Gastroesophageal sphincter (tissue), 3 donors: ENCODE results near the gene SMIM45.

Experiments used
- EP300 ChIP-seq: sonication (generic); formaldehyde crosslinking; IDR thresholded peaks from one replicate; pipeline ENCODE4 v1.6.1; 2017; ENCODE audit warnings: antibody characterized with exemption, mild to moderate bottlenecking
- POLR2A ChIP-seq, 2 donors: fragments of 450-650 bp; IDR thresholded peaks; one replicate each; pipeline ENCODE4 v1.6.1; 2017; ENCODE audit warnings: antibody characterized with exemption in 2 of 2, mild to moderate bottlenecking in 2 of 2, moderate library complexity in 1 of 2
- TF ChIP-seq, protein P1 (sequence below), 4 experiments: fragments of 200-600 bp in 2 of 4; fragments of 450-650 bp in 2 of 4; sonication (generic) in 1 of 4; IDR thresholded peaks; one replicate each; pipeline ENCODE4 v1.5.1; 2017 to 2019; ENCODE audit warnings: antibody characterized with exemption in 4 of 4, mild to moderate bottlenecking in 2 of 4, moderate library complexity in 2 of 4

GRCh38 chr22:41946629-41947423 is 5.1 kb upstream of the SMIM45 start, which contains the start of gene CENPM:
- TF ChIP-seq EP300: no peak
- TF ChIP-seq, protein P1, sequence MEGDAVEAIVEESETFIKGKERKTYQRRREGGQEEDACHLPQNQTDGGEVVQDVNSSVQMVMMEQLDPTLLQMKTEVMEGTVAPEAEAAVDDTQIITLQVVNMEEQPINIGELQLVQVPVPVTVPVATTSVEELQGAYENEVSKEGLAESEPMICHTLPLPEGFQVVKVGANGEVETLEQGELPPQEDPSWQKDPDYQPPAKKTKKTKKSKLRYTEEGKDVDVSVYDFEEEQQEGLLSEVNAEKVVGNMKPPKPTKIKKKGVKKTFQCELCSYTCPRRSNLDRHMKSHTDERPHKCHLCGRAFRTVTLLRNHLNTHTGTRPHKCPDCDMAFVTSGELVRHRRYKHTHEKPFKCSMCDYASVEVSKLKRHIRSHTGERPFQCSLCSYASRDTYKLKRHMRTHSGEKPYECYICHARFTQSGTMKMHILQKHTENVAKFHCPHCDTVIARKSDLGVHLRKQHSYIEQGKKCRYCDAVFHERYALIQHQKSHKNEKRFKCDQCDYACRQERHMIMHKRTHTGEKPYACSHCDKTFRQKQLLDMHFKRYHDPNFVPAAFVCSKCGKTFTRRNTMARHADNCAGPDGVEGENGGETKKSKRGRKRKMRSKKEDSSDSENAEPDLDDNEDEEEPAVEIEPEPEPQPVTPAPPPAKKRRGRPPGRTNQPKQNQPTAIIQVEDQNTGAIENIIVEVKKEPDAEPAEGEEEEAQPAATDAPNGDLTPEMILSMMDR (IDR thresholded peaks at IDR 0.05): no peak
- TF ChIP-seq POLR2A (IDR thresholded peaks at IDR 0.05): no peak
